PC-3 (cell line): ENCODE data around the gene ADH7.
"Not testable (repeated sequence)": the region's sequence is repeated elsewhere in the genome, so short reads cannot be mapped to it uniquely, and the experiment has no call there.

Source experiments
- CTCF ChIP-seq: fragments of 300-600 bp; sonication (generic); conservative IDR thresholded peaks from 2 replicates; pipeline ENCODE4 v1.5.1; 2017; ENCODE audit warnings: antibody characterized with exemption, low read depth, mild to moderate bottlenecking, low read length
- EZH2phosphoT487 ChIP-seq: fragments of 300-600 bp; sonication (generic); IDR thresholded peaks from 2 replicates; pipeline ENCODE4 v1.6.1; 2018; ENCODE audit warnings: mild to moderate bottlenecking, antibody characterized with exemption, low read length, borderline replicate concordance

DNA sequence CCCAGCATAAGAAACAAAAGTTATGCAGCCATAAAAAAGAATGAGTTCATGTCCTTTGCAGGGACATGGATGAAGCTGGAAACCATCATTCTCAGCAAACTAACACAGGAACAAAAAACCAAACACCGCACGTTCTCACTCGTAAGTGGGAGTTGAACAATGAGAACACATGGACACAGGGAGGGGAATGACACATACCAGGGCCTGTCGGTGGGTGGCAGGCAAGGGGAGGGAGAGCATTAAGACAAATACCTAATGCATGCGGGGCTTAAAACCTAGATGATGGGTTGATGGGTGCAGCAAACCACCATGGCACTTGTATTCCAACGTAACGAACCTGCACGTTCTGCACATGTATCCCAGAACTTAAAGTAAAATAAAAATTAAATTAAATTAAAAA is 19.4 kb downstream of the ADH7 start:
- TF ChIP-seq EZH2phosphoT487, CTCF: not testable (repeated sequence)
